HepG2 (cell line): ENCODE data around the gene RAB42. TPM values are rescaled to one million over a fixed set of nuclear protein-coding genes. Genes with fewer than 3 reads are reported as not detected.

Source experiments
- ATAC-seq: fragments of 200-7000 bp; cut with Tn5 transposase; 3 replicates; pipeline ENCODE4 v1.9.1; 2020; ENCODE audit warnings: mild to moderate bottlenecking, moderate library complexity
- BruUV-seq: library from RNA; stranded (reverse); fragments of 400-500 nt; replicated peaks from 2 replicates; lab custom pipeline; 2021; lab: Mats Ljungman, UMichigan
- CTCF ChIA-PET: fragments of 300-600 bp; formaldehyde crosslinking; extraction: SDS; loops from one replicate; lab custom pipeline; 2021; ENCODE audit warnings: low total read pairs, inconsistent platforms, low intra/inter-chr PET ratio; lab: Yijun Ruan, JAX
- POLR2A ChIA-PET: fragments of 350-600 bp; sonication (Branson Sonifier 250); formaldehyde crosslinking; loops from one replicate; lab custom pipeline; 2020; ENCODE audit warnings: antibody characterized with exemption, inconsistent platforms; lab: Yijun Ruan, JAX
- DNase-seq: peaks from one replicate; pipeline ENCODE4 v3.0.0-alpha.2; 2015; ENCODE audit warnings: low spot score
- FAIRE-seq: peaks from 3 replicates; lab custom pipeline; 2011; peaks lifted over from hg19 to GRCh38; lab: Jason Lieb, UNC
- H2AFZ ChIP-seq: one replicate; pipeline ENCODE4 v1.6.1; 2011; ENCODE audit warnings: low read length, inconsistent platforms
- H3K27ac ChIP-seq: fragments of 300-600 bp; 3 replicates; pipeline ENCODE4 v1.8.0; 2011; ENCODE audit warnings: mixed run types, mild to moderate bottlenecking, mixed read lengths, low read length, inconsistent platforms; ENCODE audit not compliant: insufficient read depth; ENCODE audit errors: extremely low read length
- H3K27me3 ChIP-seq, 2 experiments: fragments of 200-600 bp in 1 of 2; 2 replicates in 1 of 2; 3 replicates in 1 of 2; pipeline versions ENCODE4 v1.6.0 to v1.8.0; 2011; ENCODE audit warnings: low read length in 2 of 2, mild to moderate bottlenecking in 2 of 2, moderate library complexity in 2 of 2, inconsistent platforms in 1 of 2; ENCODE audit not compliant: insufficient read depth in 2 of 2, control insufficient read depth in 1 of 2
- H3K36me3 ChIP-seq, 2 experiments: fragments of 200-600 bp in 1 of 2; replicated peaks in 1 of 2; 2 replicates in 1 of 2; 3 replicates in 1 of 2; pipeline versions ENCODE4 v1.5.1 to v1.8.0; 2011; ENCODE audit warnings: low read length in 2 of 2, inconsistent platforms in 1 of 2; ENCODE audit not compliant: insufficient read depth in 2 of 2, control insufficient read depth in 1 of 2
- H3K4me1 ChIP-seq: 2 replicates; pipeline ENCODE4 v1.5.1; 2012; ENCODE audit warnings: low read length, inconsistent platforms; ENCODE audit not compliant: insufficient read depth
- H3K4me2 ChIP-seq: 2 replicates; pipeline ENCODE4 v1.6.0; 2011; ENCODE audit warnings: low read depth, low read length, inconsistent platforms
- H3K4me3 ChIP-seq, 3 experiments: fragments of 200-600 bp in 1 of 3; sonication (generic), shearing (Covaris generic) in 1 of 3; replicated peaks in 1 of 3; 2 replicates each; pipeline ENCODE4 v1.5.1; 2011 to 2016; ENCODE audit warnings: low read length in 3 of 3, inconsistent platforms in 2 of 3, low read depth in 2 of 3, mild to moderate bottlenecking in 2 of 3, control low read depth in 1 of 3, mixed read lengths in 1 of 3; ENCODE audit not compliant: insufficient read depth in 1 of 3
- H3K79me2 ChIP-seq: one replicate; pipeline ENCODE4 v1.6.1; 2011; ENCODE audit warnings: low read length, inconsistent platforms; ENCODE audit not compliant: insufficient read depth
- H3K9ac ChIP-seq: 2 replicates; pipeline ENCODE4 v1.6.0; 2011; ENCODE audit warnings: mild to moderate bottlenecking, low read depth, low read length, inconsistent platforms; ENCODE audit not compliant: insufficient read depth
- H3K9me3 ChIP-seq: 2 replicates; pipeline ENCODE4 v1.5.1; 2012; ENCODE audit warnings: mild to moderate bottlenecking, low read length
- H4K20me1 ChIP-seq: 2 replicates; pipeline ENCODE4 v1.6.0; 2011; ENCODE audit warnings: inconsistent platforms, mild to moderate bottlenecking, low read length, moderate library complexity; ENCODE audit not compliant: insufficient read depth
- DPF2 ChIP-seq: sonication (generic); formaldehyde crosslinking; IDR thresholded peaks from 2 replicates; pipeline ENCODE4 v1.4.0; 2020; ENCODE audit warnings: mild to moderate bottlenecking, low read depth, missing genetic modification reagents, borderline replicate concordance
- KDM4B ChIP-seq: sonication (generic); formaldehyde crosslinking; IDR thresholded peaks from 2 replicates; pipeline ENCODE4 v1.4.0; 2020; ENCODE audit warnings: missing genetic modification reagents
- NAIF1 ChIP-seq: sonication (generic); formaldehyde crosslinking; IDR thresholded peaks from 2 replicates; pipeline ENCODE4 v1.5.0; 2020; ENCODE audit warnings: mild to moderate bottlenecking, missing genetic modification reagents, borderline replicate concordance
- ONECUT2 ChIP-seq: sonication (generic); formaldehyde crosslinking; IDR thresholded peaks from 2 replicates; pipeline ENCODE4 v1.4.0; 2020; ENCODE audit warnings: missing genetic modification reagents
- REXO4 ChIP-seq: sonication (generic); formaldehyde crosslinking; IDR thresholded peaks from 2 replicates; pipeline ENCODE4 v1.8.0; 2022; ENCODE audit warnings: missing genetic modification reagents, mild to moderate bottlenecking, borderline replicate concordance
- SALL2 ChIP-seq: sonication (generic); formaldehyde crosslinking; IDR thresholded peaks from 2 replicates; pipeline ENCODE4 v1.8.1; 2023; ENCODE audit warnings: mild to moderate bottlenecking, missing genetic modification reagents, inconsistent platforms
- THAP11 ChIP-seq: IDR thresholded peaks from 2 replicates; pipeline ENCODE4 v1.6.1; 2016; ENCODE audit warnings: missing biosample characterization, missing genetic modification reagents
- ZNF234 ChIP-seq: sonication (generic); formaldehyde crosslinking; conservative IDR thresholded peaks from 2 replicates; pipeline ENCODE4 v1.5.1; 2020; ENCODE audit warnings: mild to moderate bottlenecking, missing genetic modification reagents
- ZNF296 ChIP-seq: sonication (generic); formaldehyde crosslinking; conservative IDR thresholded peaks from 2 replicates; pipeline ENCODE4 v1.5.0; 2020; ENCODE audit warnings: mild to moderate bottlenecking, missing genetic modification reagents
- ZNF329 ChIP-seq: sonication (generic); formaldehyde crosslinking; IDR thresholded peaks from 2 replicates; pipeline ENCODE4 v1.9.0; 2021; ENCODE audit warnings: low read depth, mild to moderate bottlenecking, missing genetic modification reagents
- ZNF431 ChIP-seq: sonication (generic); formaldehyde crosslinking; IDR thresholded peaks from 2 replicates; pipeline ENCODE4 v1.9.0; 2022; ENCODE audit warnings: missing genetic modification reagents, low read depth, mild to moderate bottlenecking, borderline replicate concordance
- ZNF598 ChIP-seq: sonication (generic); formaldehyde crosslinking; IDR thresholded peaks from 2 replicates; pipeline ENCODE4 v1.5.1; 2020; ENCODE audit warnings: mild to moderate bottlenecking, missing genetic modification reagents, borderline replicate concordance
- WGBS: methylation state at CpG from one replicate; pipeline ENCODE4 v1.1.6; 2017; ENCODE audit warnings: low lambda C conversion rate; 5-methylcytosine and 5-hydroxymethylcytosine counted together
- in situ Hi-C: cut with HindIII; loops from 2 replicates; pipeline ENCODE4 v1.10.0; 2017; ENCODE audit warnings: low pct_unique_long_range_greater_than_20kb; ENCODE audit not compliant: extremely low pct_ligation_motif_present
- intact Hi-C: fragments of 100-400 bp; cut with micrococcal nuclease; formaldehyde crosslinking; loops from one replicate; pipeline ENCODE4 v1.10.0; 2022; ENCODE audit not compliant: unreplicated experiment
- polyA plus RNA-seq, 8 experiments: library from polyadenylated mRNA; depleted of rRNA in 3 of 8; stranded (reverse) in 7 of 8; unstranded in 1 of 8; fragments of >200 nt; fragmentation: Illumina TruSeq in 4 of 8; extraction: Trizol in 4 of 8; gene quantifications; 2 replicates each; pipeline versions ENCODE4 v1.2.1 to v1.2.3, GENCODE V29; 2011 to 2016; ENCODE audit warnings: low read depth in 4 of 8, missing spikeins in 1 of 8, mixed read lengths in 1 of 8; ENCODE audit not compliant: insufficient read depth in 1 of 8
- total RNA-seq, 5 experiments: library from RNA; depleted of rRNA; stranded (reverse); fragments of >200 nt; fragmentation: Illumina TruSeq; extraction: Trizol; gene quantifications; 2 replicates each; pipeline ENCODE4 v1.2.3, GENCODE V29; 2016; ENCODE audit warnings: low read depth in 1 of 5
- TF ChIP-seq, protein P1 (sequence below): IDR thresholded peaks from 2 replicates; pipeline ENCODE4 v1.6.1; 2012; ENCODE audit warnings: low read depth, low read length, improper control_type of control experiment
- TF ChIP-seq, protein P2 (sequence below): sonication (generic); formaldehyde crosslinking; IDR thresholded peaks from 2 replicates; pipeline ENCODE4 v1.4.0; 2020; ENCODE audit warnings: missing genetic modification reagents

RAB42 gene
- total and polyA plus RNA-seq, 2 of the 13 experiments (the other 11 are each of a cell fraction or from before 2014, with no cell fraction given): 10.4 to 166 TPM

DNA sequence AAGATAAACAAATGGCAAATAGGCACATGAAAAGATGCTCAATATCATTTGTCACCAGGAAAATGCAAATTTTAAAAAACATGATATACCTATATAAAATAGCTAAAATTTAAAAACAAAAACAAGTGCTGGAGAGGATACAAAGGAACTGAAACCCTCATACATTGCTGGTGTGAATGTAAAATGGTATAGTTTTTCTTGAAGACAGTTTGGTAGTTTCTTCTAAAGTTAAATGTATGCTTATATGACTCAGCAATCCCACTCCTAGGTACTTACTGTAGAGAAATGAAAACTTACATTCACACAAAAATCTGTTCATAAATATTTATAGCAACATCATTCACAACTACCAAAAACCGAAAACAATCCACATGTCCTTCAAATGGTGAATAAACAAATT is 39.6 kb downstream of the RAB42 start:
- Histone ChIP-seq H3K27ac (no peak overlapping the region), H2AFZ (no peak overlapping the region), H3K9me3 (no peaks in the 10 kb centered on the region), H3K79me2 (no peaks in the 10 kb centered on the region), H3K4me2 (no peak overlapping the region), H3K4me1 (peaks cover 11% of the 10 kb centered on the region), H3K4me3 (no peak overlapping the region), H4K20me1 (no peaks in the 10 kb centered on the region), H3K36me3 (no peaks in the 10 kb centered on the region), H3K9ac (no peak overlapping the region), H3K27me3 (no peaks in the 10 kb centered on the region)
- FAIRE-seq (no peak), DNase-seq (no peak), ATAC-seq (no peak)
- POLR2A ChIA-PET: interaction anchor here (1.2 kb wide), 1 partner anchor 12 kb away, joined by 5 read pairs; the partner anchor contains the start of gene TAF12
- in situ Hi-C loops (no loop called here), intact Hi-C loops (no loop called here)
- 95% methylated on average over 1 of the region's 1 CpG for WGBS
- CTCF ChIA-PET: no interaction called here
- TF ChIP-seq ZNF296 (CRISPR knock-in tag) (no peak), ZNF234 (CRISPR knock-in tag) (no peak), ZNF598 (CRISPR knock-in tag) (no peak), REXO4 (CRISPR knock-in tag) (no peak), KDM4B (CRISPR knock-in tag) (no peak), ZNF329 (CRISPR knock-in tag) (no peak)
- TF ChIP-seq, protein P1, sequence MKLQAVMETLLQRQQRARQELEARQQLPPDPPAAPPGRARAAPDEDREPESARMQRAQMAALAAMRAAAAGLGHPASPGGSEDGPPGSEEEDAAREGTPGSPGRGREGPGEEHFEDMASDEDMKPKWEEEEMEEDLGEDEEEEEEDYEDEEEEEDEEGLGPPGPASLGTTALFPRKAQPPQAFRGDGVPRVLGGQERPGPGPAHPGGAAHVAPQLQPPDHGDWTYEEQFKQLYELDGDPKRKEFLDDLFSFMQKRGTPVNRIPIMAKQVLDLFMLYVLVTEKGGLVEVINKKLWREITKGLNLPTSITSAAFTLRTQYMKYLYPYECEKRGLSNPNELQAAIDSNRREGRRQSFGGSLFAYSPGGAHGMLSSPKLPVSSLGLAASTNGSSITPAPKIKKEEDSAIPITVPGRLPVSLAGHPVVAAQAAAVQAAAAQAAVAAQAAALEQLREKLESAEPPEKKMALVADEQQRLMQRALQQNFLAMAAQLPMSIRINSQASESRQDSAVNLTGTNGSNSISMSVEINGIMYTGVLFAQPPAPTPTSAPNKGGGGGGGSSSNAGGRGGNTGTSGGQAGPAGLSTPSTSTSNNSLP: no peak
- BruUV-seq: no TSS peak

DNA sequence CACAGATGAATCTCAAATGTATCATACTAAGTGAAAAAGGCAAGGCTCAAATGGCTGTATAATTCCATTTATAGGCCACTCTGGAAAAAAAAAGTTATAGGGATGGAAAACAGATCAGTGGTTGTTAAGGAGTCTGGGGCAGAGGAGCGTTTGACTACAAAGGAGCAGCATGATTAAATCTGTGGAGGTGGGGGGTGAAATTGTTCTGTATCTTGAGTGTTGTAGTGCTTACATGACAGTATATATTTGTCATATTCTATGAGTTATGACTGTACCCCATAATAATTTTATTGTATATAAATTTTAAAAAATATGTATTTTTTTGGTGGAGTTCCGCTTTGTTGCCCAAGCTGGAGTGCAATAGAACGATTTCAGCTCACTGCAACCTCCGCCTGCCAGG is 40.5 kb downstream of the RAB42 start:
- Histone ChIP-seq H4K20me1 (no peaks in the 10 kb centered on the region), H3K79me2 (no peaks in the 10 kb centered on the region), H3K4me1 (peaks cover 11% of the 10 kb centered on the region), H3K9me3 (no peaks in the 10 kb centered on the region), H3K36me3 (no peaks in the 10 kb centered on the region), H3K9ac (no peak overlapping the region), H3K4me2 (no peak overlapping the region), H3K27me3 (no peaks in the 10 kb centered on the region), H3K27ac (no peak overlapping the region), H3K4me3 (no peak overlapping the region), H2AFZ (no peak overlapping the region)
- ChIA-PET POLR2A (interaction anchor here (0.6 kb wide), 1 partner anchor 121 kb away, joined by 3 read pairs; no protein-coding TSS in a partner anchor), CTCF (no interaction called here)
- FAIRE-seq: no peak
- no peak for ATAC-seq
- in situ Hi-C loops (no loop called here), intact Hi-C loops (no loop called here)
- no TSS peak for BruUV-seq
- 94% methylated on average over 4 of the region's 4 CpGs for WGBS
- no peak for DNase-seq
- TF ChIP-seq DPF2 (CRISPR knock-in tag) (no peak), SALL2 (CRISPR knock-in tag) (no peak), NAIF1 (no peak), ZNF431 (CRISPR knock-in tag) (no peak), THAP11 (CRISPR knock-in tag) (no peak), ONECUT2 (CRISPR knock-in tag) (no peak)
- TF ChIP-seq, protein P2, sequence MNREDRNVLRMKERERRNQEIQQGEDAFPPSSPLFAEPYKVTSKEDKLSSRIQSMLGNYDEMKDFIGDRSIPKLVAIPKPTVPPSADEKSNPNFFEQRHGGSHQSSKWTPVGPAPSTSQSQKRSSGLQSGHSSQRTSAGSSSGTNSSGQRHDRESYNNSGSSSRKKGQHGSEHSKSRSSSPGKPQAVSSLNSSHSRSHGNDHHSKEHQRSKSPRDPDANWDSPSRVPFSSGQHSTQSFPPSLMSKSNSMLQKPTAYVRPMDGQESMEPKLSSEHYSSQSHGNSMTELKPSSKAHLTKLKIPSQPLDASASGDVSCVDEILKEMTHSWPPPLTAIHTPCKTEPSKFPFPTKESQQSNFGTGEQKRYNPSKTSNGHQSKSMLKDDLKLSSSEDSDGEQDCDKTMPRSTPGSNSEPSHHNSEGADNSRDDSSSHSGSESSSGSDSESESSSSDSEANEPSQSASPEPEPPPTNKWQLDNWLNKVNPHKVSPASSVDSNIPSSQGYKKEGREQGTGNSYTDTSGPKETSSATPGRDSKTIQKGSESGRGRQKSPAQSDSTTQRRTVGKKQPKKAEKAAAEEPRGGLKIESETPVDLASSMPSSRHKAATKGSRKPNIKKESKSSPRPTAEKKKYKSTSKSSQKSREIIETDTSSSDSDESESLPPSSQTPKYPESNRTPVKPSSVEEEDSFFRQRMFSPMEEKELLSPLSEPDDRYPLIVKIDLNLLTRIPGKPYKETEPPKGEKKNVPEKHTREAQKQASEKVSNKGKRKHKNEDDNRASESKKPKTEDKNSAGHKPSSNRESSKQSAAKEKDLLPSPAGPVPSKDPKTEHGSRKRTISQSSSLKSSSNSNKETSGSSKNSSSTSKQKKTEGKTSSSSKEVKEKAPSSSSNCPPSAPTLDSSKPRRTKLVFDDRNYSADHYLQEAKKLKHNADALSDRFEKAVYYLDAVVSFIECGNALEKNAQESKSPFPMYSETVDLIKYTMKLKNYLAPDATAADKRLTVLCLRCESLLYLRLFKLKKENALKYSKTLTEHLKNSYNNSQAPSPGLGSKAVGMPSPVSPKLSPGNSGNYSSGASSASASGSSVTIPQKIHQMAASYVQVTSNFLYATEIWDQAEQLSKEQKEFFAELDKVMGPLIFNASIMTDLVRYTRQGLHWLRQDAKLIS (CRISPR knock-in tag): no peak
